Fibroblast of gingiva (primary cell): ENCODE results near the gene FAM209B.
"Not testable (repeated sequence)": the region's sequence is repeated elsewhere in the genome, so short reads cannot be mapped to it uniquely, and the experiment has no call there.

ENCODE experiments used
- DNase-seq: peaks from one replicate; pipeline ENCODE4 v3.0.0-alpha.2; 2011; ENCODE audit warnings: low read depth

The FAM209B gene

GRCh38 chr20:56540415-56540814 is 7.4 kb downstream of the FAM209B start:
- DNase-seq = no peak

GRCh38 chr20:56542489-56543030 is 9.5 kb downstream of the FAM209B start:
- peak; percentile 6 for DNase-seq

GRCh38 chr20:56551571-56551970 is 18.5 kb downstream of the FAM209B start:
- DNase-seq = no peak

GRCh38 chr20:56552911-56553629 is 20.0 kb downstream of the FAM209B start:
- no peak for DNase-seq

- DNase-seq = peak; percentile 96
These were observed 21.8 kb downstream of the FAM209B start for GRCh38 chr20:56554869-56555268.

- DNase-seq = no peak
These were observed 25.9 kb downstream of the FAM209B start for GRCh38 chr20:56558968-56559367.

- not testable (repeated sequence) for DNase-seq
These were observed 31.5 kb downstream of the FAM209B start for GRCh38 chr20:56564526-56564925.

- DNase-seq = no peak
These were observed 32.5 kb downstream of the FAM209B start for GRCh38 chr20:56565511-56565910.

- DNase-seq = no peak
These were observed 33.6 kb downstream of the FAM209B start for GRCh38 chr20:56566621-56567020.

GRCh38 chr20:56570832-56571231 is 37.8 kb downstream of the FAM209B start:
- no peak for DNase-seq

GRCh38 chr20:56572172-56572571 is 39.1 kb downstream of the FAM209B start:
- DNase-seq = no peak

GRCh38 chr20:56573986-56574385 is 40.9 kb downstream of the FAM209B start:
- DNase-seq = no peak

GRCh38 chr20:56574531-56575142 is 41.6 kb downstream of the FAM209B start:
- DNase-seq = no peak

- DNase-seq = no peak
These were observed 42.1 kb downstream of the FAM209B start for GRCh38 chr20:56575157-56575556.

GRCh38 chr20:56575961-56576360 is 42.9 kb downstream of the FAM209B start:
- DNase-seq = no peak

- DNase-seq = no peak
These were observed 46.3 kb downstream of the FAM209B start for GRCh38 chr20:56579301-56579710.

- no peak for DNase-seq
These were observed 47.2 kb downstream of the FAM209B start for GRCh38 chr20:56580226-56580625.

- no peak for DNase-seq
These were observed 48.7 kb downstream of the FAM209B start for GRCh38 chr20:56581701-56582100.

GRCh38 chr20:56582542-56582941 is 49.5 kb downstream of the FAM209B start:
- DNase-seq = no peak

GRCh38 chr20:56584916-56585315 is 51.9 kb downstream of the FAM209B start:
- DNase-seq = no peak
